ENCODE results near the gene TRAP1. TPM values are rescaled to one million over a fixed set of nuclear protein-coding genes. Genes with fewer than 3 reads are reported as not detected.
A peak's percentile ranks its signal among the peaks of the same experiment; 100 is the strongest.

Gene TRAP1
- total and polyA plus RNA-seq, 10 donors, result 33.7 to 97.1 (median 53.1) TPM

- no peaks in the 10 kb centered on the region for H3K9me3 ChIP-seq
- DNase-seq, result no peak
- intact Hi-C loops (cut with DNase I; ENCODE audit: low total_unique reads), result no loop called here
Measured at GRCh38 chr16:3612510-3613466, 104.5 kb downstream of the TRAP1 start.

GRCh38 chr16:3611146-3611975, 106.0 kb downstream of the TRAP1 start, which contains the start of gene SLX4:
SLX4 (minus strand) TSS chr16:3611606; CDS start chr16:3608964, 2,642 bp downstream.
- TF ChIP-seq POLR2AphosphoS5 (IDR thresholded peaks at IDR 0.05), result peak; percentile 89 to 94 (median 92)
- TF ChIP-seq POLR2A (IDR thresholded peaks at IDR 0.05), result peak in 1 of 3 donors; percentile 77
- peak in 2 of 11 experiments; percentile 12 to 27 for TF ChIP-seq CTCF (IDR thresholded peaks at IDR 0.05 in 8 of 11, conservative IDR thresholded peaks at IDR 0.05 in 3 of 11)
- H3K36me3 ChIP-seq, result peaks cover 0 to 25% (median 0%) of the 10 kb centered on the region in 6 donors
- H3K4me1 ChIP-seq, result peaks cover 18 to 75% (median 31%) of the 10 kb centered on the region in 6 donors
- H3K9me3 ChIP-seq, result no peaks in the 10 kb centered on the region
- H3K27me3 ChIP-seq (replicated peaks in 1 of 7), result no peaks in the 10 kb centered on the region
- H3K4me3 ChIP-seq, result peak within 1 kb of the TSS; percentile 85 to 99 (median 94)
- peak within 1 kb of the TSS; percentile 77 to 96 (median 90) for H3K27ac ChIP-seq
- DNase-seq, result peak; percentile 97
- intact Hi-C loops (cut with DNase I; ENCODE audit: low total_unique reads), result no loop called here
- WGBS, 5 donors, result 0 to 1% (median 0%) methylated on average over 27 to 86 of the region's 86 CpGs

More at GRCh38 chr16:3612510-3613466, 104.5 kb downstream of the TRAP1 start:
- 70 to 86% (median 74%) methylated on average over 34 of the region's 34 CpGs for whole genome bisulfite sequencing, 5 donors
- peak overlapping the region in 7 of 8 donors; percentile 85 to 99 (median 94) for H3K4me3 ChIP-seq
- peaks cover 0 to 22% (median 0%) of the 10 kb centered on the region in 6 donors for H3K36me3 ChIP-seq
- peak overlapping the region in 4 of 8 donors; percentile 90 to 96 (median 95) for H3K27ac ChIP-seq
- H3K27me3 ChIP-seq (replicated peaks in 1 of 7), result no peaks in the 10 kb centered on the region
- no peak for TF ChIP-seq CTCF (IDR thresholded peaks at IDR 0.05 in 8 of 11, conservative IDR thresholded peaks at IDR 0.05 in 3 of 11)
- no peak for TF ChIP-seq POLR2AphosphoS5 (IDR thresholded peaks at IDR 0.05)
- TF ChIP-seq POLR2A (IDR thresholded peaks at IDR 0.05), result no peak
- H3K4me1 ChIP-seq, result peaks cover 18 to 69% (median 31%) of the 10 kb centered on the region in 6 donors

- 3 to 4% (median 3%) methylated on average over 7 to 10 of the region's 10 CpGs for WGBS, 5 donors
- intact Hi-C loops (cut with DNase I; ENCODE audit: low total_unique reads), result no loop called here
- peaks cover 18 to 71% (median 31%) of the 10 kb centered on the region in 6 donors for H3K4me1 ChIP-seq
- peak overlapping the region; percentile 76 to 96 (median 90) for H3K27ac ChIP-seq
- H3K9me3 ChIP-seq, result no peaks in the 10 kb centered on the region
- peak overlapping the region; percentile 85 to 99 (median 94) for H3K4me3 ChIP-seq
- DNase-seq, result no peak
- TF ChIP-seq CTCF (IDR thresholded peaks at IDR 0.05 in 8 of 11, conservative IDR thresholded peaks at IDR 0.05 in 3 of 11), result no peak
- TF ChIP-seq POLR2A (IDR thresholded peaks at IDR 0.05), result no peak
- H3K27me3 ChIP-seq (replicated peaks in 1 of 7), result no peaks in the 10 kb centered on the region
- H3K36me3 ChIP-seq, result peaks cover 0 to 31% (median 0%) of the 10 kb centered on the region in 6 donors
Measured at GRCh38 chr16:3610698-3611145, 106.6 kb downstream of the TRAP1 start.
